SK-N-SH (cell line): Measurements from ENCODE around the gene RAPGEF2. TPM values are rescaled to one million over a fixed set of nuclear protein-coding genes. Genes with fewer than 3 reads are reported as not detected.

Experiments used
- CTCF ChIA-PET: fragments of 300-600, 350-600 bp; formaldehyde crosslinking; extraction: SDS; loops from one replicate; lab custom pipeline; 2021; lab: Yijun Ruan, JAX
- POLR2A ChIA-PET: fragments of 350-600 bp; sonication (Branson Sonifier 250); formaldehyde crosslinking; extraction: SDS; loops from one replicate; lab custom pipeline; 2020; ENCODE audit warnings: antibody characterized with exemption, inconsistent platforms; lab: Yijun Ruan, JAX
- DNase-seq: peaks from one replicate; pipeline ENCODE4 v3.0.0; 2012
- H2AFZ ChIP-seq: fragments of 200-600 bp; sonication (generic); 2 replicates; pipeline ENCODE4 v1.8.1; 2016; ENCODE audit warnings: antibody characterized with exemption, mild to moderate bottlenecking, low read depth
- H3F3A ChIP-seq: fragments of 200-600 bp; sonication (generic); replicated peaks from 2 replicates; pipeline ENCODE3; 2016; ENCODE audit warnings: antibody characterized with exemption, mild to moderate bottlenecking; ENCODE audit not compliant: insufficient read depth
- H3K27ac ChIP-seq, 2 experiments: fragments of 200-500 bp in 1 of 2; fragments of 200-600 bp in 1 of 2; sonication (Bioruptor generic) in 1 of 2; sonication (generic), shearing (Covaris generic) in 1 of 2; 2 replicates each; pipeline versions ENCODE4 v1.5.1 to v1.6.1; 2014 to 2016; ENCODE audit warnings: low read depth in 2 of 2, inconsistent platforms in 1 of 2, low read length in 1 of 2, mild to moderate bottlenecking in 1 of 2, mixed read lengths in 1 of 2
- H3K27me3 ChIP-seq: fragments of 200-600 bp; sonication (generic), shearing (Covaris generic); 2 replicates; pipeline ENCODE4 v1.6.1; 2016; ENCODE audit warnings: mixed run types; ENCODE audit not compliant: insufficient read depth
- H3K36me3 ChIP-seq, 2 experiments: fragments of 200-500 bp in 1 of 2; fragments of 200-600 bp in 1 of 2; sonication (Bioruptor generic) in 1 of 2; sonication (generic) in 1 of 2; replicated peaks in 1 of 2; 2 replicates each; pipeline versions ENCODE3 to v1.5.1; 2014 to 2016; ENCODE audit warnings: low read length in 1 of 2, mild to moderate bottlenecking in 1 of 2; ENCODE audit not compliant: insufficient read depth in 2 of 2, control insufficient read depth in 1 of 2
- H3K4me1 ChIP-seq, 2 experiments: fragments of 200-500 bp in 1 of 2; fragments of 200-600 bp in 1 of 2; sonication (Bioruptor generic) in 1 of 2; sonication (generic), shearing (Covaris generic) in 1 of 2; 2 replicates each; pipeline versions ENCODE4 v1.5.1 to v1.6.1; 2014 to 2016; ENCODE audit warnings: low read depth in 1 of 2, low read length in 1 of 2, mixed run types in 1 of 2; ENCODE audit not compliant: insufficient read depth in 2 of 2, control insufficient read depth in 1 of 2
- H3K4me2 ChIP-seq: fragments of 200-600 bp; sonication (generic), shearing (Covaris generic); 2 replicates; pipeline ENCODE4 v1.6.1; 2017; ENCODE audit warnings: mixed run types
- H3K4me3 ChIP-seq, 2 experiments: fragments of 200-500 bp in 1 of 2; fragments of 200-600 bp in 1 of 2; sonication (Bioruptor generic) in 1 of 2; sonication (generic), shearing (Covaris generic) in 1 of 2; 2 replicates each; pipeline versions ENCODE4 v1.5.1 to v1.8.1; 2014 to 2016; ENCODE audit warnings: low read depth in 2 of 2, inconsistent platforms in 1 of 2, low read length in 1 of 2, mild to moderate bottlenecking in 1 of 2, mixed read lengths in 1 of 2, moderate library complexity in 1 of 2
- H3K79me2 ChIP-seq: fragments of 200-600 bp; sonication (generic); 2 replicates; pipeline ENCODE4 v1.8.1; 2017; ENCODE audit warnings: mild to moderate bottlenecking; ENCODE audit not compliant: insufficient read depth
- H3K9ac ChIP-seq: fragments of 200-600 bp; sonication (generic); 2 replicates; pipeline ENCODE4 v1.6.1; 2017; ENCODE audit warnings: mixed run types
- H3K9me2 ChIP-seq: fragments of 200-600 bp; sonication (generic); 2 replicates; pipeline ENCODE4 v1.6.1; 2017; ENCODE audit warnings: mixed run types
- H3K9me3 ChIP-seq: fragments of 200-600 bp; sonication (generic); 2 replicates; pipeline ENCODE4 v1.6.1; 2017; ENCODE audit warnings: mixed run types, mild to moderate bottlenecking, moderate library complexity
- H4K20me1 ChIP-seq: fragments of 200-600 bp; sonication (generic); 2 replicates; pipeline ENCODE4 v1.6.1; 2017; ENCODE audit warnings: mild to moderate bottlenecking, mixed run types; ENCODE audit not compliant: insufficient read depth
- CHD2 ChIP-seq: fragments of 150-350 bp; IDR thresholded peaks from 2 replicates; pipeline ENCODE4 v1.6.1; 2018; ENCODE audit warnings: low read length; ENCODE audit not compliant: partially characterized antibody
- ELF1 ChIP-seq: IDR thresholded peaks from 2 replicates; pipeline ENCODE4 v1.4.0; 2012
- EP300 ChIP-seq, 2 experiments: IDR thresholded peaks; 2 replicates each; pipeline versions ENCODE4 v1.4.0 to v1.6.1; 2012; ENCODE audit warnings: borderline replicate concordance in 1 of 2, low read depth in 1 of 2, low read length in 1 of 2
- EZH2phosphoT487 ChIP-seq: fragments of 200-600 bp; sonication (generic); IDR thresholded peaks from 2 replicates; pipeline ENCODE4 v1.6.1; 2017; ENCODE audit warnings: low read depth, mixed run types, mild to moderate bottlenecking, antibody characterized with exemption, moderate library complexity, borderline replicate concordance
- FOSL2 ChIP-seq: IDR thresholded peaks from 2 replicates; pipeline ENCODE4 v1.4.0; 2012; ENCODE audit warnings: low read depth, mild to moderate bottlenecking, moderate library complexity, borderline replicate concordance
- FOXM1 ChIP-seq: IDR thresholded peaks from 2 replicates; pipeline ENCODE4 v1.4.0; 2012; ENCODE audit warnings: low read depth, mild to moderate bottlenecking
- GABPA ChIP-seq: IDR thresholded peaks from 2 replicates; pipeline ENCODE4 v1.4.0; 2012; ENCODE audit warnings: low read depth, mild to moderate bottlenecking
- GATA2 ChIP-seq: sonication (generic); formaldehyde crosslinking; IDR thresholded peaks from 2 replicates; pipeline ENCODE4 v1.5.0; 2020; ENCODE audit warnings: mild to moderate bottlenecking, missing genetic modification reagents
- MEF2A ChIP-seq: IDR thresholded peaks from 2 replicates; pipeline ENCODE4 v1.4.0; 2012; ENCODE audit warnings: low read depth, borderline replicate concordance
- MXI1 ChIP-seq: IDR thresholded peaks from 2 replicates; pipeline ENCODE4 v1.6.1; 2012; ENCODE audit warnings: mild to moderate bottlenecking, low read depth, low read length, improper control_type of control experiment
- NRF1 ChIP-seq: IDR thresholded peaks from 2 replicates; pipeline ENCODE4 v1.6.1; 2012; ENCODE audit warnings: low read depth, mild to moderate bottlenecking, low read length
- POLR2AphosphoS5 ChIP-seq: IDR thresholded peaks from 2 replicates; pipeline ENCODE4 v1.6.1; 2012; ENCODE audit warnings: low read depth, low read length
- RAD21 ChIP-seq: IDR thresholded peaks from 2 replicates; pipeline ENCODE4 v1.6.1; 2012; ENCODE audit warnings: mild to moderate bottlenecking, low read length
- RFX5 ChIP-seq: IDR thresholded peaks from 2 replicates; pipeline ENCODE4 v1.6.1; 2012; ENCODE audit warnings: mild to moderate bottlenecking, improper control_type of control experiment, low read length
- RXRA ChIP-seq: IDR thresholded peaks from 2 replicates; pipeline ENCODE4 v1.4.0; 2012; ENCODE audit warnings: low read depth, mild to moderate bottlenecking, borderline replicate concordance
- SIN3A ChIP-seq: IDR thresholded peaks from 2 replicates; pipeline ENCODE4 v1.6.1; 2012; ENCODE audit warnings: low read depth, mild to moderate bottlenecking, low read length, moderate library complexity, borderline replicate concordance
- SMC3 ChIP-seq: IDR thresholded peaks from 2 replicates; pipeline ENCODE4 v1.6.1; 2012; ENCODE audit warnings: low read depth, low read length, improper control_type of control experiment
- TCF12 ChIP-seq: IDR thresholded peaks from 2 replicates; pipeline ENCODE4 v1.4.0; 2012
- TEAD4 ChIP-seq: IDR thresholded peaks from 2 replicates; pipeline ENCODE4 v1.4.0; 2012; ENCODE audit warnings: mild to moderate bottlenecking, borderline replicate concordance; ENCODE audit not compliant: insufficient read depth
- YY1 ChIP-seq: IDR thresholded peaks from 2 replicates; pipeline ENCODE4 v1.4.0; 2012; ENCODE audit warnings: low read depth, mild to moderate bottlenecking
- WGBS: methylation state at CpG from one replicate; pipeline ENCODE4 v1.1.6; 2017; ENCODE audit warnings: low lambda C conversion rate; 5-methylcytosine and 5-hydroxymethylcytosine counted together
- polyA plus RNA-seq, 3 experiments: library from polyadenylated mRNA; depleted of rRNA; stranded (reverse); fragments of >200 nt; gene quantifications; 2 replicates each; pipeline ENCODE4 v1.2.3, GENCODE V29; 2012
- TF ChIP-seq, protein P1 (sequence below): IDR thresholded peaks from 2 replicates; pipeline ENCODE4 v1.4.0; 2012; ENCODE audit warnings: low read depth, borderline replicate concordance
- TF ChIP-seq, protein P2 (sequence below): fragments of 150-350 bp; IDR thresholded peaks from 2 replicates; pipeline ENCODE4 v1.6.1; 2016; ENCODE audit warnings: mild to moderate bottlenecking, low read depth, low read length

RAPGEF2 gene
- polyA plus RNA-seq, 1 of the 3 experiments (the other 2 are of a cell fraction): 19.2 TPM

DNA sequence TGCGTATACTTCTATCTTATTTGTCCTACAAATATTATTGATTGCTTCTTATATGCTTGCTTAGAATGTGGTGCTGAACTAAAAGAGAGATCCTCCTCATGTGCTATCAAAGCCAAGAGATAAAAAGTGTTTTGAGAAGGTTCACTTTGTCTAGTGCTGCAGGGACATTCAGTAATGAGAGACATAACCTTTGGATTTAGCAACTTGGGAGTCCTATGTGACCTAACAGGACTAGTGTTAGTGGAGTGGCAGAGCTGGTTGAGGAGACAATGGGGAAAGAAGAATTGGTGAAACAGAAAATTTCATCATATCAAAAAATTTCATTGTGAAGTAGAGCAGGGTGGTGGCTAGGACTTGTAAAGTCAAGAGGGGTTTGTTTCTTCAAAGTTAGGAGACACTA, 117.0 kb downstream of the RAPGEF2 start:
- Histone ChIP-seq H4K20me1 (peaks cover 3% of the 10 kb centered on the region; the same call in 1 of the 2 replicates), H3K4me3 (no peak overlapping the region), H3K36me3 (no peaks in the 10 kb centered on the region), H3K9me3 (no peaks in the 10 kb centered on the region), H3K9ac (no peak overlapping the region), H3F3A (no peaks in the 10 kb centered on the region), H3K4me2 (no peak overlapping the region), H3K27ac (no peak overlapping the region), H3K27me3 (no peaks in the 10 kb centered on the region), H3K9me2 (no peaks in the 10 kb centered on the region), H2AFZ (no peak overlapping the region), H3K79me2 (peaks cover 77% of the 10 kb centered on the region), H3K4me1 (no peaks in the 10 kb centered on the region)
- POLR2A ChIA-PET: no interaction called here
- CTCF ChIA-PET: interaction anchor here (0.5 to 1.0 kb wide), 3 partner anchors 17 to 331 kb away, joined by 3 to 5 read pairs (median 3); no protein-coding TSS in a partner anchor
- 93% methylated on average over 1 of the region's 1 CpG for WGBS
- DNase-seq: no peak
- TF ChIP-seq MXI1 (no peak), POLR2AphosphoS5 (no peak), RXRA (no peak), YY1 (no peak), GATA2 (CRISPR knock-in tag) (no peak), RFX5 (no peak), FOXM1 (no peak), EZH2phosphoT487 (no peak), SIN3A (no peak), SMC3 (no peak), TCF12 (no peak), ELF1 (no peak), FOSL2 (no peak), MEF2A (no peak), TEAD4 (no peak)
- TF ChIP-seq, protein P1, sequence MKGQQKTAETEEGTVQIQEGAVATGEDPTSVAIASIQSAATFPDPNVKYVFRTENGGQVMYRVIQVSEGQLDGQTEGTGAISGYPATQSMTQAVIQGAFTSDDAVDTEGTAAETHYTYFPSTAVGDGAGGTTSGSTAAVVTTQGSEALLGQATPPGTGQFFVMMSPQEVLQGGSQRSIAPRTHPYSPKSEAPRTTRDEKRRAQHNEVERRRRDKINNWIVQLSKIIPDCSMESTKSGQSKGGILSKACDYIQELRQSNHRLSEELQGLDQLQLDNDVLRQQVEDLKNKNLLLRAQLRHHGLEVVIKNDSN: no peak

DNA sequence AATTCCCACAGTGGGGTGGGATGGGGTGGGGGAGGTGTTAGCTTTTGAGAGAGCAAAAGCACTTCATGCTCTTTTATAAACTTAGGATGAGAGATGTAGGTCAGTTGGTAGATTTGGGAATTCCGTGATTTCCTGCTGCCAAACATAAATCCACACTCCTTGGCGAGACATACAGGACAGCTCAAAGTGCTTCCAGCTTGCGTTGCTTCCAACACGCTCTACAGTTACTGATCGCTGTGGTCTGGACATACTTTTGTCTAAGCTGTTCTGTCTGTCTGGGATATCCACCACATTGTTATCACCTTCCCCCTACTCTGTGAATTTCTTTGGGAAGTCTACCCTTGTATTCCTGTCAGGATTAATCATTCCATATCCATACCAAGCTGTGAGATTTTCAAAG, 117.5 kb downstream of the RAPGEF2 start:
- Histone ChIP-seq H3K4me3 (no peak overlapping the region), H3K4me2 (no peak overlapping the region), H3K79me2 (peaks cover 76% of the 10 kb centered on the region), H3F3A (no peaks in the 10 kb centered on the region), H3K27ac (no peak overlapping the region), H3K27me3 (no peaks in the 10 kb centered on the region), H2AFZ (no peak overlapping the region), H3K9me2 (no peaks in the 10 kb centered on the region), H4K20me1 (peaks cover 3% of the 10 kb centered on the region; the same call in 1 of the 2 replicates), H3K9ac (no peak overlapping the region), H3K9me3 (no peaks in the 10 kb centered on the region), H3K4me1 (no peaks in the 10 kb centered on the region), H3K36me3 (no peaks in the 10 kb centered on the region)
- DNase-seq: no peak
- ChIA-PET CTCF (interaction anchor here (0.5 to 1.0 kb wide), 3 partner anchors 17 to 331 kb away, joined by 3 to 5 read pairs (median 3); no protein-coding TSS in a partner anchor), POLR2A (no interaction called here)
- TF ChIP-seq, protein P2, sequence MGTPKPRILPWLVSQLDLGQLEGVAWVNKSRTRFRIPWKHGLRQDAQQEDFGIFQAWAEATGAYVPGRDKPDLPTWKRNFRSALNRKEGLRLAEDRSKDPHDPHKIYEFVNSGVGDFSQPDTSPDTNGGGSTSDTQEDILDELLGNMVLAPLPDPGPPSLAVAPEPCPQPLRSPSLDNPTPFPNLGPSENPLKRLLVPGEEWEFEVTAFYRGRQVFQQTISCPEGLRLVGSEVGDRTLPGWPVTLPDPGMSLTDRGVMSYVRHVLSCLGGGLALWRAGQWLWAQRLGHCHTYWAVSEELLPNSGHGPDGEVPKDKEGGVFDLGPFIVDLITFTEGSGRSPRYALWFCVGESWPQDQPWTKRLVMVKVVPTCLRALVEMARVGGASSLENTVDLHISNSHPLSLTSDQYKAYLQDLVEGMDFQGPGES: no peak
- no peak for TF ChIP-seq CHD2
- no peak for TF ChIP-seq GABPA
- no peak for TF ChIP-seq RAD21
- TF ChIP-seq EP300 (IDR thresholded peaks at IDR 0.05; ENCODE audit: borderline replicate concordance in 1 of 2, low read depth in 1 of 2, low read length in 1 of 2): no peak
- no peak for TF ChIP-seq POLR2AphosphoS5
- TF ChIP-seq NRF1: no peak
- no peak for TF ChIP-seq SMC3
- 95% methylated on average over 5 of the region's 5 CpGs for WGBS
